GM21390 (cell line): ENCODE data around the gene TARM1.
"Not testable (repeated sequence)": the region's sequence is repeated elsewhere in the genome, so short reads cannot be mapped to it uniquely, and the experiment has no call there.

Experiments
- ATAC-seq: cut with Tn5 transposase; IDR thresholded peaks from one replicate; pipeline ENCODE4 v1.9.1; 2021; ENCODE audit not compliant: unreplicated experiment

Gene TARM1

GRCh38 chr19:54099903-54100255, 18.7 kb upstream of the TARM1 start:
- ATAC-seq: not testable (repeated sequence)

GRCh38 chr19:54099190-54099902, 18.2 kb upstream of the TARM1 start:
- no peak for ATAC-seq

- ATAC-seq: no peak
Observed at GRCh38 chr19:54096617-54097106, 15.5 kb upstream of the TARM1 start.

- ATAC-seq: not testable (repeated sequence)
Observed at GRCh38 chr19:54095859-54096616, 14.9 kb upstream of the TARM1 start.

- no peak for ATAC-seq
Observed at GRCh38 chr19:54095136-54095858, 14.1 kb upstream of the TARM1 start.

- ATAC-seq: no peak
Observed at GRCh38 chr19:54094426-54095000, 13.3 kb upstream of the TARM1 start.

GRCh38 chr19:54084410-54084809, 3.2 kb upstream of the TARM1 start:
- no peak for ATAC-seq

- ATAC-seq: no peak
Observed at GRCh38 chr19:54077334-54077733, 3.8 kb downstream of the TARM1 start.

- no peak for ATAC-seq
Observed at GRCh38 chr19:54074851-54075250, 6.3 kb downstream of the TARM1 start.

- no peak for ATAC-seq
Observed at GRCh38 chr19:54073829-54074228, 7.3 kb downstream of the TARM1 start.

GRCh38 chr19:54069470-54069869, 11.7 kb downstream of the TARM1 start:
- ATAC-seq: no peak

- no peak for ATAC-seq
Observed at GRCh38 chr19:54063350-54064116, 17.6 kb downstream of the TARM1 start, which contains the start of gene VSTM1. TSS of gene VSTM1 (minus strand) at chr19:54063897. CDS start at chr19:54063777, 120 bp downstream.

- no peak for ATAC-seq
Observed at GRCh38 chr19:54062643-54063042, 18.5 kb downstream of the TARM1 start.

GRCh38 chr19:54047616-54048015, 33.5 kb downstream of the TARM1 start:
- no peak for ATAC-seq

- ATAC-seq: no peak
Observed at GRCh38 chr19:54045771-54046170, 35.4 kb downstream of the TARM1 start.

- ATAC-seq: no peak
Observed at GRCh38 chr19:54042989-54043388, 38.2 kb downstream of the TARM1 start.

- ATAC-seq: no peak
Observed at GRCh38 chr19:54041969-54042606, 39.1 kb downstream of the TARM1 start.

GRCh38 chr19:54040003-54040402, 41.2 kb downstream of the TARM1 start:
- no peak for ATAC-seq

GRCh38 chr19:54036542-54036941, 44.6 kb downstream of the TARM1 start:
- not testable (repeated sequence) for ATAC-seq
